GM19023 (cell line): ENCODE data around the gene MAML2.

Experiments used
- ATAC-seq: cut with Tn5 transposase; IDR thresholded peaks from one replicate; pipeline ENCODE4 v1.9.1; 2021; ENCODE audit warnings: mild to moderate bottlenecking, moderate library complexity; ENCODE audit not compliant: unreplicated experiment

The MAML2 gene

DNA sequence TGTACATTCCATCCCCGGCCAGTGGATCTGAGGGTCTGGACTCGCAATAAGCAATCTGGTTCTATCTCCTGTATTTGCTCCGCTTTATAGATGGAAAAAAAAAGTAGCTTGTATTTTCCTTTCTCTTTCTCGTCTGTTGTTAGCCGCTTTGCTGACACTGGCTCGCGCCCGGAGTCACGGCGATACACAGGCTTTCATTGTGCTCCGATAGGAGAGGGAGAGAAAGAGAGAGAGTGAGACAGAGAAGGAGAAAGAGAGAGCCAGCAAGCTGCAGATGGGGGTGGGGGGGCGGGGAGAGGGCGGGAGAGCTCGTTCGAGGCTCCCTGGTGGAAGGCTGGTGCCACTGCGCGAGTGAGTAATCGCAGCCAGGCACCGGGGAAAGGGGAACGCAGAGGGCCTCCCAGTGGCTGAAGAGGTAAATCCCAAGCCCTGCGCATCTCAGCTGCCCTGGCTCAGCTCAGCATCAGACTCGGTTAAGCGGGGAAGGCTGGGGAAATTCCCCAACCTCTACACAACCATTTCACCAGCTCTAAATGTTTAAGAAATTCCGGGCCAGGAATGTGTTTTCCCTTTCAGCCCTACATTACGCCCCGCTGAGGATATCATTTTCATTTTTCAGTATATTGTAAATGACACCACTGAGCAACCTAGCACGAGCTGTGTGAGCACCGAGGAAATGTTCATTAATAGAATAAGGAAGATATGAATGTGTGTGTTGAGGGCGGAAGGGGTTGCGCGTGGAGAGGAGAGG is at the start of gene MAML2:
Gene MAML2 (minus strand): TSS at position 235 of the 751 bp plus-strand sequence. CDS start 1,300 bp downstream, outside the sequence.
- peak; percentile 88 for ATAC-seq

DNA sequence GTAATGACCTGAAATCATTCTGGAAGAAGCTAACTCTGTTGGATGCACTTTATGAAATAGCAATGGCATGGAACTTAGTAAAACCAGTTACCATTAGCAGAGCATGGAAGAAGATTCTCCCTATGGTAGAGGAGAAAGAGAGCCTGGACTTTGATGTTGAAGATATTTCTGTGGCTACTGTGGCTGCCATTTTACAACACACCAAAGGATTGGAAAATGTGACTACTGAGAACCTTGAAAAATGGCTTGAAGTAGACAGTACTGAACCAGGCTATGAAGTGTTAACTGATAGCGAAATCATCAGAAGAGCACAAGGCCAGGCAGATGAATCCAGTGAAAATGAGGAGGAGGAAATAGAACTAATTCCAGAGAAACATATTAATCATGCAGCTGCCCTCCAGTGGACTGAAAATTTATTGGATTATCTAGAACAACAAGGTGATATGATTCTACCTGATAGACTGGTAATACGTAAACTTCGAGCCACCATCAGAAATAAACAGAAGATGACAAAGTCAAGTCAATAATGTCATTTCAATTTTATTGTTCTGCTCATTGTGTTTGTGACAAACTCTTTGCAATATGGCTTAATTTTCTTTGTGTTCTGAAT is 48.8 kb upstream of the MAML2 start:
- no peak for ATAC-seq

DNA sequence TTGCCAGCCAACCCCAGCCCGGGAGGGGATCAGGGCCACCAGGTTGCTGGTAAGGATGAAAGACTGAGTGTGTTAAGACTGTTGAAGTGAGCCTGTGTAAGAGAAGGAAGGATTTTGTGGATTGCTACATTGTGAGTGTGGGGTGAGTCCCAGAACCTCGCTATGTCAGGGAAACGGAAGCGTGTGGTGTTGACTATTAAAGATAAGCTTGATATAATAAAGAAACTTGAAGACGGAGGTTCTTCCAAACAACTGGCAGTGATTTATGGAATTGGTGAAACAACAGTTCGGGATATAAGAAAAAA is 47.4 kb upstream of the MAML2 start:
- ATAC-seq: no peak

DNA sequence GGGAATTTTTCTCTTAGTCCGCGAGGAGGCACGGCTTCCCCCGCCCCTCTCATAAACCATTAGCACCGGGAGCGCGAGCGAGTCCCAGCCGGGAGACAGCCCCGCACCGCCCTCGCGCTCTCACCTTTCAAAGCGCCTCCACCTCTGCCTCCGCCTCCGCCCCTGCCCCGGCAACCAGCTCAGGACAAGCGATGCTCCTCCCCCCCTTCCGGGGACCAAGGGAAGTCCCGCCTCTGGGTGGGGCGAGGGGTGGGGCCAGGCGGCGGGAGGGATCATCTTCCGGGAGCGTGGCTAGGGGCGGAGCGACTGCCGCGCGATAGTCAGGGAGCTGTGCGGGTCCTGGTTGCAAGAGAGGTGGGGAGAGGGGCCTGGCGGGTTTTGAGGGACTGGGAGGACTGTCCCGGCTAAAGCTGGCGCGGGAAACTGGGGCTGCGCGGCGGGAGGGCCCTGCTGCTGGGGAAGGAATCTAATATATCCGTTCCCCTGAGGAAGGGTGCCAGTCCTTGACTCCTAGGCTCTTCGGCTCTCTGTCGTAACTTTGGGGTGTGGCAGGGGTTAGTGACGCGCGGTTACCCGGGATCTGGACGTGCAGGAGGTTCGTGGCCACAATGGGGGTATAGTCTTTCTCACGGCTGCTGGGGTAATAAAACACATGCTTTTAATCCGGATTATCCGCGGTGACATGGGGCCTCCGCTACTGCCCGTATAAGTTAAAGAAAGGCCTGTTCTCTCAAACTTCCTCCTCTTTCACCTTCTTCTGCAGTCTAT is 46.9 kb upstream of the MAML2 start, which contains the start of the genes CCDC82 and JRKL:
Gene CCDC82 (minus strand): TSS at position 193 of the 768 bp plus-strand sequence. CDS start 5,165 bp downstream, outside the sequence.
Gene JRKL (plus strand): TSS at position 294 of the 768 bp plus-strand sequence. CDS start 637 bp downstream, outside the sequence.
- peak; percentile 96 for ATAC-seq

DNA sequence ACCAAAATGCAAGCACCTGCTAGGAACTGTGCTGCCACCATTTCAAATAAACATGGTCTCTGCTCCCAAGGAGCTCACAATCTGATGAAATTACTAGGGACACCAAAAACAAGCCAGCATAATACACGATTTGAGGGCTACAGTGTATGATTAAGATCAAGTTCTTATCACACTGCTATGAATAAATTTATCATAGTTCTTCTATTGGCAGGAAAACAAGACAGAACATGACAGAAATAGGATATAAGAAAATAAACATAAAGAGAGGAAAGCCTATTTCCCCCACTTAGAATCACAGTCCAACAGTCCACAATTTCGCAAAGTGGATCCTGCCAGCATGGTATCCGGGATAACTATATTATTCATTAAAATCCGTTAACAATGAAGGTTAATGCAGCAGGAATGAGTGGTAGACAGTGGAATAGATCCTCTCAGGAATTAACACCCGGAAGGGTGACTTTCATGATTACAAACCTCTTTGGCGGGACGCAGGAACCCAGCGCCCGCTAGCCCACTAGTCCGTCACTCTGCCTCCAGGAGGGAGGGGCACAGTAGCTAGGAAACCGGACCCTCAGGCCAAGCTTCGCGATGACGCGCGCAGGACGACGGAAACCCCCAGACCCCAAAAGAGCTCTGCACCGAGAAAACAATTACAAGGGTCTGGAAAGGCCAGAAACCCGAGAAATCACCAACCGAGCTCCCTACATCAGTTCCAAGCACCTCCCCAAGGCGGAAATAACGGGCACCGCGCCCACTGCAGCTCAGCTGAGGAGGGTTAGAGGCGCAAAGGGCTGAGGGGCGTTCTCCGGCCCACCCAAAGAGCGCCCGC is 46.1 kb upstream of the MAML2 start:
- ATAC-seq: peak; percentile 53

DNA sequence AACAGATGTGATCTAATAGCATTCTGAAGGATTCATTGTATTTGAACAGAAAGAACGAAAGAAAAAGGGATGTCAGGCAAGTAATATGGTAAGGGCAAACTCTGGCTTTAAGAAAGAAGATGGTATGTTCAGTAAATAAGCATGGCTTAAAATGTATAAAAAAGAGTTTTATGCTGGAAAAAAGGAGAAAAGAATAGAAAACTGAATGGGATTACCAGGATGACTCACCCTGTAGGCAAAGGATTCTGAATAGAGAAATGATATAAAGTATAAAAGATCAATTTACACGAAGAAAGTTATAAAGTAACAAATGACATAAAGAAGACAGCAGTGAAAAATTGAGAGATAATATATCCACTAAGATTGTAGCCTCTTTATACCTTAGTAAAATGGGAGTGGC is 42.2 kb upstream of the MAML2 start:
- ATAC-seq: no peak

DNA sequence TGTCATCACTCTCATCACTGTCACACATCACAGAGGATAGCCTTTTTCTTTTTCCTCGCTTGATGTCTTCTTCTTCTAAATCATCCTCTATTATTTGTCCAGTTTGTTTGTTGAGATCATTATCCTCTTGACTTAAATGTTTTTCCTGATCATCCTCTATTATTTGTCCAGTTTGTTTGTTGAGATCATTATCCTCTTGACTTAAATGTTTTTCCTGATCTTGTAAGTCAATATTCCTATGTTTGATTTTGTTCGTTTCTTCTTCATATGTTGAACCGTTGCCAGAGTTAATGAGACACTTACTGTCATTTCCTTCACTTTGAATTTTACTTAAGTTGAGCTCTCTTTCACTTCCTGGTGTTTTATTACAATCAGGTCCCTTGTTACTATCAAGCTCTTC is 41.2 kb upstream of the MAML2 start:
- no peak for ATAC-seq

DNA sequence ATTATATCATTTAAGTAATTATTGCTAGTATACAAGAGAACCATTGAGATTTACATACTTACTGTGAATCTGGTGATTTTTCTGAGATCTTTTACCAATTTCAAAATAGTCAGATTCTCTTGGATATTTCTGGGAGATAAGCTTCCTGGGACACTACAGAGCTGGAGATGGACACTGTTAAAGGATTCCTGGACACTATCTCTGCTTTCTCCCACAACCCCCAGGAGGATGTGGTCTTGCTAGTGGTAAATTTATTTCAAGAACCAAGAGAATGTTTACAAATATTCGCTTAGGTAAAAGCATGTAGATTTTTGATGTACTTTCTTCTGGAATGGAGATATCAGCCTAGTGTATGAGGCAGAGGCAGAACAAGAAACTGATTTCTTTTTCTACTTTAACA is 33.8 kb upstream of the MAML2 start:
- ATAC-seq: no peak

DNA sequence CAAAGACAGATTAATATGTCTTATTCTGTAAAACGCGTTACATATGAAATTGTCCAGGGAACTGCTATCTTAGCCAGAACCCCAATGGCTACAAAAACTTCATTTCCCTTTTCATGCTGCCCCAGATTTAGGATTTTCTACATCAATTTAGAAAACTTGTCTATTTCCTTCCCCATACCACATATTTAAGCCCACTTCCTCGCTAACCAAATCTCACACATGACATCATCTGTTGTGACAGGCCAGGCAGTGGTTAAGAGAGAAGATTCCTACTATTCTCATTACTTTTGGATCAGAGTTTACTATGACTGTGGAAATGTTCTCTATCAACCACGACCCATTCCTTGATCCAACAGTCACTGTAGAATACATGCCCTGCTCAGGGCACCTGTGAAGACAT is 30.8 kb upstream of the MAML2 start:
- ATAC-seq: no peak

DNA sequence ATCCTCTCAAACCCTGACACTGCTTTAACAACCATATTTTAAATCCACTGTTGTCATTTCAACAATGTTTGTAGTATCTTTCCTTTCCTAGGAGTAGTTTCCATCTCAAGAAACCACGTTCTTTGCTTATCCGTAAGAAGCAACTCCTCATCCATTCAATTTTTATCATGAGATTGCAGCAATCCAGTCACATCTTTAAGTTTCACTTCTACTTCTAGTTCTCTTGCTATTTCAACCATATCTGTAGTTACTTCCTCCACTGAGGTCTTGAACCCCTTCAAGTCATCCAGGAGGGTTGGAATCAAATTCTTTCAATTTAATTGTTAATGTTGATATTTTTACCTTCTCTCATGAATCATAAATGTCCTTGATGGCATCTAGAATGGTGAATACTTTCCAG is 24.3 kb upstream of the MAML2 start:
- ATAC-seq: no peak

DNA sequence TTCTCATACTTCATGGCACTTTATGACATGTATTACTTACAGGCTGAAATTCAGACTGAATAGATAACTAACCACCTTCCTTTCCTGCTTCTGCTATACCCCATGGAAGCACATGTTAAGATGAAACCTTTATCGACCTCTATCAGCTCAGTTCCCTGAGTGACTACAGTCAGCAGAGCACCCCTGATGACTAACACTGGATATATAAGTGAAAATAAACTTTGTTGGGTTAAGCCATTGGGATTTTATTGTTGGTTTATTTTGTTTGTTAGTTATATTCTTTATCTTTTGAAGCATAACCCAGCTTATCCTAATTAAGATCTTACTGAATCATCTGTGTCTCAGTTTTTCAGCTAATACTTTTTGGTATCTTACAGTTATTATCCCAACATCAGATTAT is 23.0 kb upstream of the MAML2 start:
- ATAC-seq: no peak

DNA sequence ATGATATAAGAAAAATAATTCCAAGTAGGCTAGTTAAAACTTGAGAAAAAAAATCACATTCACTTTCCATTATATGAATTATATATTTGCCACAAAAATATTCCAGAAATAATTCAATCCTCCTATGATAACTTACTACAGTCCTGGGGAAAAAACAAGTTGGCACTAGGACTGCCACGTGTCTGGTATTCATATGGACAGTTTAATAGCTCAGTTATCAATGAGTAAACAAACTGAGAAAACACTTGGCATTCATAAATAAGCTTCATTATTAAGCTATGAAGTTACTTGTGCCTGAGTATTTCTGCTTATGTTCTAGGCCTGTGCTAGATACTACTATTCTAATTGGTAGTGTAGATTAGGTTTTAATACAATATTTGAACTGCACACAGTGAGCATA is 22.5 kb upstream of the MAML2 start:
- ATAC-seq: no peak

DNA sequence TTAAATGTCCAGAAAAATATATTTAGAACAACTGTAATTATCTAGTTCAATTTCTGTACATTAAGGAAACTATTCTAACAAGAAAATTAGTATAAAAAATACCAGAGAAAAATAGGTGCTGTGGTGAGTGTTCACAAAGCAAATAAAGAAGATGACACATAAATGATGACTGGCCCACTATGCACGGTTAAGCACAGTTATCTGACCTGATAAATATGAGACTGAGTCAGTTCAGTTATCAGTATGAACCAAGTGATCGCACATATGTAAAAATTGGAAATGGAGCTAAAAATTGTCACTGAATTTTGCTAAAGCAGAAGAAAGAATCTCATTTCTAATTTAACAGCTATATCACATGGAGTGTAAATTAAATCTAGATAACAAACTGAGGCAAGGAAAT is 18.8 kb upstream of the MAML2 start:
- ATAC-seq: no peak

DNA sequence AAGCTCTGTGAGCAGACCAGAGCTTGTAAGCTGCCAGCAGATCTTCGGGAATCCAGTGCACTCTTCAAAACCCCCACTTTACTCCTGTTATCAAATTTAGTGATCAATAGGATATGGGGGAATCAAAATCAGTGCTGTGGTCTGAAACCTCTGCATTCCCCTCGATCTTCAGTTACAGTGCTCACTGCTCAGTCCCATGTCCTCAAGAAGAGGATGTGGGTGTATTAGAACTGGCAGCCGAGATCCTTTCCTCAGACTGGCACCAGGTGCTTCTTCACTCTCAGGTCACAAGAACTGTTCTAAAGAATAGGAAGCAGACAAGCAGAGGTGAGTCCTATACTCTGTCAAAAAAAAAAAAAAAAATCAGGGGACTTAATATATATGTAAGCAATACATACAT is 15.3 kb upstream of the MAML2 start:
- ATAC-seq: no peak

DNA sequence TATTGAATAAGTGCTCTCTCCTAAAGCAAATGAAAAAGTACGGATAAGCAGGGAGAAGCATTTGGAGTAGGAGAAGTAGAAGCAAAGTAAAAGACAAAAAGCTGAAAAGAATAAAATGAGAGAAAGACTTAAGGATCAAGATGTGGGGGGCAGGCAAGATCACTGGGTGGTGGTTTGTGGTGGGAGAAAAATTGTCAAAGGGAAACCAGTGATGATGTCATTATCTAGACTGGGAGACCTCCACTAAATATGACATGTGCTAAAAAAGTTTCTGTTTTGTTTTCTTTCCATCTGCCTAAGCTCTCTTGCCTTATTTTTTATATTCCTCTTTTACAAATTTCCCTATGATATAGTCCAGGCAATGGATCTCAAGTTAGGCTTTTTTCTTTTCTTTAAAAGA is 14.8 kb upstream of the MAML2 start:
- no peak for ATAC-seq

DNA sequence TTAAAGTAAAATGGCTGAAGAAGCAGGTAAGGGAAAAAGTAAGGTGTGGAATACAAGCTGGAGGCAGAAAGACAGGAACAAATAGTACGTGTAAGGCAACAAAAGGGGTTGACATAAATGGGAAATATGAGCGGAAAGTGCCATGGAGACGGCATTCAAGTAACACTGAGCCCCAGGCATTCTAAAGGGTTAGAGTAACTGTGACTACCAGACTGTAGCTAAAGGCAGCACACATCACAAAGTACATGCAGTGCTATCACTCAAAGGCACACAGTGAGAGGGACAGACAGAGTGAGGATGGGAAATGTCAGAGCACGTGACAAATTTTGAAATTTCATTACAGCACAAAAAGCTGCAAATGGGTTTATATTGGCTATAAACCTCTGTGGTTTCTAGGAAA is 13.9 kb upstream of the MAML2 start:
- no peak for ATAC-seq

DNA sequence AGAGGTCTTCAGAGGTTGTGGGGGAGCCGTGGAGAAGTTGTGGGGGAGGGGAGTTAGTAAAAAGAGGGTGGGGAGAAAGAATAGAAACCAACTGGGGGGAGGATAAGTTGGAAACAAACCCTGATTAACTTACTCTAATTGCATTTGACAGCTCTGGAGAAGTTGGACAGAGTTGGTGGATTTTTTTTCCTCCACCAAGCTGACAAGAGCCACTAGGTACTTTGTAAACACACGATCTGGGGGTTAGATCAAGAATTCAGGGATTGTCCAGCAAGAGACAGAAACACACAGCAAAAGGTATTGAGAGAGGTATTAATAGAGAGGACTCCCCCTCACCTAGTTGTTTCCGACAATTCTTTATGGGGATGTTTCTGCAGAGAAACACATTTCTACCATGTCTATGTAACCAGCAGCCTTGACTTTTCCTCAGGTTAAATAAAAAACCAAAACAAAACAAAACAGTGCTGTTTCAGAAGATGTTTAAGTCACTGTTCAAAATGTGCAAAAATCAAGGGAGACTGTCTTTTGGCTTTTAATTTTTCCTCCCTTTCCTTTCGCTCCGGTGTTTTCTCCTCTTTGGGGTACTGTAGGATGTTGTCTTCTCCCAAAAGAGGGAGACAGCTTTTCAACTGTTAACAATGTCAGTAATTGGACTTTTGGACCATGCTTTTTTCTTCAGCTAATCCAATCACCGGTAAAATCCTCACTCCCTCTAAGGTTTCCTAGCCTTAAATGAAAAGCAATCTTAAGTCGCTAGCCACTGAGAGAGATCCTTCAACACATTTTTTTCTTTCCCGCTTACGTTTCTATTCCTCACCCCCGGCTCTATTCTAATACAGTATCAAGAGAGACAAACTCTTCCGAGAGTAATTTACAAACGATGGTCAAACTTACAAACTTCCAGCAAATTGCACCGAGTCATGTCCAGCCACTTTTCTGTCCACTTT is 708 bp downstream of the MAML2 start:
- ATAC-seq: no peak

DNA sequence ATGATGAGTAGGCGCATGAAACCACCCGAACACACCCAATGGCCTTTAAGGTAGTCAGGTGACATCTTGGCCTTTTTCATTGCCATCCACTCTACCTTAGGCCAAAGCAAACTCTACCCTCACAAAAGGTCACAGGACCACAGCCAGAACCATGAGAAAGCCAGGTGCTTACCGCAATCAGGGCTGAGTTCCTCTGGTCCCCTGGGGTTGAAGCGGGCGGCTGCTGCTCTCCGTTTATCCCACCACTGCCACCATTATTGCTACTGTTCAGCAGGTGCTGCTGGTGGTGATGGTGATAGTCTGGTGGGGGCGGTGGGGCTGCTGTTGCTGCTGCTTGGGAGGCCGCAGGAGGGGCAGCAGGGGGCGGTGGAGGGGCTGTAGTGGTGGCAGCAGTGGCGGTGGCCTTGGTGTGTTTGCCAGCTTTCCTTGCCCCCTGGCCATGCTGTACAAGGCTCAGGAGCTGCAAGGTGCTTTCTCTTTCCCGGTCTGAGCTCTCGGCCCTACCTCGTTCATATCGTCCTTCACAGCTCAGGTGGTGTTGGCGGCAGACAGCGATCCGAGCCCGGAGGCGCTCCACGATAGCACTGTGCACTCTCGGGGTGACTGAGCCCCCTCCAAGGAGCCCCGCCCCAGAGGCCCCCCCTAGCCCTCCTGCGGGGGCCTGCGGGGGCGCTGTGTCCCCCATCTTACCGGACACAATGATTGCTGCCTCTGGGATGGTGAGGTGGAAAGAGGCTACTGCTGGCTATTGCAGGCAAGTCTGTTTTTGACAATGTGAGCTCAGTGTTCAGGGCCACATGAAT is 1.6 kb downstream of the MAML2 start:
- peak; percentile 18 for ATAC-seq

DNA sequence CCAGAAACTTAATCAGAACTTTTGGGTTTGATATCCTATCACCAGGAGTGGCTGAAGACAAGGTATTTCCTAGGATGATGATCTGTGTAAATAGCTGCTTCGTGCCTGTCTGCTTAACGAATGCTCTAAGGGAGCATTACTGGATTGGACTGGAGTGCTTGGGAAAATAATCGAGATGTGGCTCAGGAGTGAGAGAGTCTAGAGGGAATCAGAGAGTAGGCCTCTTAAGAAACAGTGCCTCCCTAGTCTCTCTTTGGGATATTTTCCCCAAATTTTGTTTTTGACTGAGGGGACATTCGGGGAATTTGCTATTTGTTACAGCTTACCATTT is 2.5 kb downstream of the MAML2 start:
- ATAC-seq: no peak
